ENCODE data around the gene ACTR6.
A peak's percentile ranks its signal among the peaks of the same experiment; 100 is the strongest.
"Not testable (repeated sequence)": the region's sequence is repeated elsewhere in the genome, so short reads cannot be mapped to it uniquely, and the experiment has no call there.

Gene ACTR6

DNA sequence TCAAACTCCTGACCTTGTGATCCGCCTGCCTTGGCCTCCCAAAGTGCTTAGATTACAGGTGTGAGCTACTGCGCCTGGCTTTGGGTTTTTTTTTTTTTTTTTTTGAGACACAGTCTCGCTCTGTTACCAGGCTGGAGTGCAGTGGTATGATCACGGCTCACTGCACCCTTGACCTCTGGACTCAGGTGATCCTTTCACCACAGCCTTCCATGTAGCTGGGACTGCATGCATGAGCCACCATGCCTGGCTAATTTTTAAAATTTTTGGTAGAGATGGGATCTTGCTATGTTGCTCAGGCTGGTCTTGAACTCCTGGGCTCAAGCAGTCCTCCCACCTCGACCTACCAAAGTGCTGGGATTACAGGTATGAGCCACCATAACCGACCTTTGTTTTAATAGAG is 21.6 kb downstream of the ACTR6 start:
- not testable (repeated sequence) for DNase-seq

DNA sequence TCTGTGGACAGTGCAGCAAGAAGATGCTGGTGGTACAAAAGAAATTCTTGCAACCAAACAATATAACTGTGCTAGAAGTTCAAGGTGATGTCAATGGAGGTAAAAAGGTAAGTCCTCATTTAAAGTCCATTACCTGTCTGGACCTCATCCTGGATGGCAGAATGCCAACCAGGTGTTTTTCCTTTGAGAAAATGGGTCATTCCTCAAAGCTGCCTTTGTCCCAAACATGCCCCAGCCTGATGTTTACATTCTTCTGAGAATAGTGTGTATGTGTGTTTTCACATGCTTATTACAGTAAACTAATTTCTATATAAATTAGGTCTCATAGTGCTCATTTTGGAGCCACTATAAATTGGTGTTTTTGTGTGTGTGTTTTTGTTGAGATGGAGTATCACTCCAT is 24.9 kb downstream of the ACTR6 start:
- no peak for DNase-seq

GRCh38 chr12:100229036-100229635 is 28.5 kb downstream of the ACTR6 start:
- DNase-seq = no peak

DNA sequence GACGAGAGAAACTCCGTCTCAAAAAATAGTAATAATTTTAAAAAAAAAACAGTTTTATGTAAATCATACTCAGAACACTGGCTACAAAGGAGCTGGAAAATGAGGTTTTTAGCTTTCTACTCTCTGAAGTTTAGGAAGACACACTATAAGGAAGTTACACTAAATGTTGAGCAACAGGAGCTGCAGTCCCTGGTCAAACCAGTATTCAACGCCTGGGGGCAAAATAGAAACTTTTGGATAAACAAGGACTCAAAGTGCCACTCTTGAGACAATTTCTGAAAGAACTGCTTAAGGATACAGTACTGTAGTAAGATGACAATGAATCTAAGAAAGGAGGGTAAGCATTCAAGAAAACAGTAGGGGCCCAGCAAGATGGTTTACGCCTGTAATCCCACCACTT is 29.3 kb downstream of the ACTR6 start:
- no peak for DNase-seq

GRCh38 chr12:100231873-100232272 is 31.3 kb downstream of the ACTR6 start:
- DNase-seq = not testable (repeated sequence)

GRCh38 chr12:100234166-100234565 is 33.6 kb downstream of the ACTR6 start:
- DNase-seq = no peak

GRCh38 chr12:100234591-100235304 is 34.1 kb downstream of the ACTR6 start:
- DNase-seq = no peak

DNA sequence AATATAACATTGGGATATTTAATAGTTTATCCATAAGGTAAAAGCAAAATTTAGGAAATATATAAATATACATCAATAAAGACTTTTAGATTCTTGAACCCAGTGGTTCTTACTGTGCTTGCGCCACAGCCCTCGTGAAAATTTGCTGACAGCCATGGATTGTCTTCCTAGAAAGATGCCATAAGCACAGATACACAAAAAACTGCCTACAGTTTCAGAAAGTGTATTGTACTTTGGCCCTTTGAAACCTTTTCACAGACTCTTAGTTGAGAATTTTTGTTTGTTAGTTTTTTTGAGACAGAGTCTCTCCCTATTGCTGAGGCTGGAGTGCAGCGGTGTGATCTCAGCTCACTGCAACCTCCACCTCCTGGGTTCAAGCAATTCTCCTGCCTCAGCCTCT is 38.2 kb downstream of the ACTR6 start:
- DNase-seq = no peak

DNA sequence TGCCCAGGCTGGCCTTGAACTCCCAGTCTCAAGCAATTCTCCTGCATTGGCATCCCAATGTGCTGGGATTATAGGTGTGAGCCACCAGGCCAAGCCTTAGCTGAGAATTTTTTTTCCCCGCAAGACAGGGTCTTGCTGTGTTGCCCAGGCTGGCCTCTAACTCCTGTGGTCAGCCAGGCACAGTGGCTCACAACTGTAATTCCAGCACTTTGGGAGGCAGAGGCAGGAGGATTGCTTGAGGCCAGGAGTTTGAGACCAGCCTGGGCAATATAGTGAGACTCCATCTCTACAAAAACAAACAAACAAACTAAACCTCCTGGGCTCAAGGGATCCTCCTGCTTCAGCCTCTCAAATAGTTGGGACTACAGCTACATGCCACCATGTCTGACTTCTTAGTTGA is 39.0 kb downstream of the ACTR6 start:
- no peak for DNase-seq

DNA sequence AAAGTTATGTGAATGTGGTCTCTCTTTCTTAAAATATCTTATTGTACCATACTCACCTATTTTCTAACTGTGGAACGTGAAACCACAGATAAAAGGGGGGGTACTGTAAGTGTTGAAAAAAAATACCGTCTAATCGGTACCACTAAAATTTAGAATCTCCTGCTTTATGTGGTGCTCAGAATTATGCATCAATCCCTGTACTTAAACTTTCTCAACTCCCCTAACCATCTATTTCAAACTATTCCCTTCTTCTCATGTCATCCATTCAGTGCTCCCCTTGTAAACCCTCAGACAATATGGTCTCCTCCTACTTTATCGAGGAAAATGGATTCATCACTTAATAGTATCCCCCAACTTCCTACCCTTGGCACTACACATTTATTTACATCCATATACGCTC is 42.5 kb downstream of the ACTR6 start:
- DNase-seq = no peak

DNA sequence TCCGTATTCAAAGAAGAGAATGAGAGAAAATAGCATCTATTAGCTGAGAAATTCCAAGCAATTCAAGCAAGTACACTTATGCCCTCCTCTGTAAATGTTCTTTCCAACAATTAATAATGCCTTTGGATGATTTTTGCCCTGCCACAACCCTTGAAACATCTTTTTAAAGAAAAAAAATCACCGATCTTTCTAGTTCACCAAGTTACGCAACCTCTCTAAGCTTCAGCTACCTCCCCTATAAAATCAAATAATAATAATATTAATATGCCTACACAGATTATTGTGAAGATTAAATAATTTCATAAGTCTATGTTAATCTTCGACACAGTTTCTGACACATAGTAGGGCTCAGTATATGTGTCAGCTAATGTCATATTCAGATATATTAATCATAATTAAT is 47.1 kb downstream of the ACTR6 start:
- no peak for DNase-seq

- no peak for DNase-seq
Observed at GRCh38 chr12:100248886-100249285, 48.3 kb downstream of the ACTR6 start.

DNA sequence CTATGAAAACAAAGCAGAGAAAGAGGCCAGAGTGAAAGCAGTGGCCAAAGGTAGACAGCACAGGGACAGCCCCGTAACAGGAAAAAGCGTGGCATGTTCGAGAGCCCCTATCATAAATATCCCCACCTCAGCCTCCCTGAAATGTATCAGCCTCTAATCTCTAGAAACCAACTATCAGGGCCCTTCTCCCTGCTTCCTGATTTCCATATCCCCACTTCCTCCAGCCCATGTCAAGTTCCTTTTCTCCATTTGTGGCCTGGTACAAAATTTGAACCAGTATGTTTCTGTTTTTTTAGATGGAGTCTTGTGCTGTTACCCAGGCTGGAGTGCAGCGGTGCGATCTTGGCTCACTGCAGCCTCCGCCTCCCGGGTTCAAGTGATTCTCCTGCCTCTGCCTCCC is 49.3 kb downstream of the ACTR6 start:
- no peak for DNase-seq

GRCh38 chr12:100251917-100252316 is 51.3 kb downstream of the ACTR6 start:
- DNase-seq = no peak

GRCh38 chr12:100253437-100253836 is 52.8 kb downstream of the ACTR6 start:
- DNase-seq = no peak

DNA sequence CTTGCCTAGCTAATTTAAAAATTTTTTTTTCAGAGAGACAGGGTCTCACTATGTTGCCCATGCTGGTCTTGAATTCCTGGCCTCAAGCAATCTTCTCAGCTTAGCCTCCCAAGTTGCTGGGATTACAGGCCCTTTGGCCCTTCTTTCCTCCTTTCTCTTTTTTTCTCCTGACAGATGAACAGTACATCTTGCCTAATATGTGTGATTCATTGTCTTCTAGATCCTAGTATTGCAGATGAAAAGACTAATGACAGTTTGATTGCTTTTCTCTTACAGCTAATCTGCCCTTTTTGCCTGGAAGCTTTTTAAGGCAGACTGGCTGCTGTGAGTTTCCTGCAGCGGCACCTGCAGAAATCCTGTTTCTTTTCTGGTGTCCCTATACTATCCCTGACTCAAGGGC is 54.3 kb downstream of the ACTR6 start:
- DNase-seq = no peak

- no peak for DNase-seq
Observed at GRCh38 chr12:100258127-100258526, 57.5 kb downstream of the ACTR6 start.

- no peak for DNase-seq
Observed at GRCh38 chr12:100263131-100263530, 62.5 kb downstream of the ACTR6 start.

- DNase-seq = not testable (repeated sequence)
Observed at GRCh38 chr12:100265107-100265506, 64.5 kb downstream of the ACTR6 start.

DNA sequence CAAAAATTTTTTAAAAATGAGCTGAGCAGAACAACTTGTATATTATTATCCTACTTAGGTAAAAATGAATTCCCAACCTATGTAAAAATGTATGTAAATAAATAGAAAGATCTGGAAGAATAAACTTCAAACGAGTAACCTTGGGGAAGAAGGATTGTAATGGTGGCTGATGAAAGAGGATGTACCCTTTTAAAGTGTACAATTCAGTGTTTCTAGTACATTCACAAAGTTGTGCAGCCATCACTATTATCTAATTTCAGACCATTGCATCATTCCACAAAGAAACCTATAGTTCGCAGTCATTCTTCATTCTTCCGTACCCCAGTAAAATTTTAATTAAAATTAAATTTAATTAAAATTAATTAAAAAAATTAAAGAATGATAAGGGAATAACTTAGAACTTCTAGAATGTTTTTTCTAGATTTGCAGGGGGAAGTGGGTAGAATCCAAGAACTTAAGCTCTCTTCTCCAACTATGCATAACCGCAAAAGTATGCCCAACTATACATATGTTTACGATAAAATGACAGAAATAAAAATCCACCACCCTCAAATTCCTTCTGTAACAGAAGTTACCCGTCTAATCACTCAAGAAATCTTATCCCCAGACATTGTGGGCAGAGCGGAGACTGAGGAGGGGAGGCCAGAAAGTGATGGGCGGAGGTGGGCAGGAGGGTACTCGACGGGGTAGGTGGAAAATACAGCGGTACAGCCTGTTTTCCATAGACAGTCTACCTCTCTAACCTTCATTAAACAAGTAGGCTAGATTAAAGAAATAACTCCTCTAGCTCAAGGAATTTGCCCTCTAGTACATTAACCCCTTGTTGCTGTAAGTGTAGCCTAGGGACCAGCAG is 65.3 kb downstream of the ACTR6 start:
- DNase-seq = no peak

GRCh38 chr12:100266585-100266834 is 65.9 kb downstream of the ACTR6 start:
- DNase-seq = peak; percentile 80

- peak; percentile 80 for DNase-seq
Observed at GRCh38 chr12:100266835-100267602, 66.4 kb downstream of the ACTR6 start, which contains the start of the genes DEPDC4 and SCYL2. DEPDC4 (minus strand) TSS chr12:100267079; CDS start chr12:100267076, 3 bp downstream. SCYL2 (plus strand) TSS chr12:100267177; CDS start chr12:100282971, 15,794 bp downstream.

GRCh38 chr12:100267603-100268281 is 67.1 kb downstream of the ACTR6 start:
- DNase-seq = no peak
